Stimulated activated CD4-positive, alpha-beta T cell treated with anti-CD3 and anti-CD28 coated beads, TNF-alpha, amount 100 ng/mL, for 48 hours (primary cell): ENCODE data around the gene PRKG1.
"Not testable (repeated sequence)": the region's sequence is repeated elsewhere in the genome, so short reads cannot be mapped to it uniquely, and the experiment has no call there.

Experiments
- DNase-seq, 3 donors: peaks; one replicate each; pipeline ENCODE4 v3.0.0-alpha.2; 2020; ENCODE audit warnings: low read depth in 3 of 3

The PRKG1 gene

DNA sequence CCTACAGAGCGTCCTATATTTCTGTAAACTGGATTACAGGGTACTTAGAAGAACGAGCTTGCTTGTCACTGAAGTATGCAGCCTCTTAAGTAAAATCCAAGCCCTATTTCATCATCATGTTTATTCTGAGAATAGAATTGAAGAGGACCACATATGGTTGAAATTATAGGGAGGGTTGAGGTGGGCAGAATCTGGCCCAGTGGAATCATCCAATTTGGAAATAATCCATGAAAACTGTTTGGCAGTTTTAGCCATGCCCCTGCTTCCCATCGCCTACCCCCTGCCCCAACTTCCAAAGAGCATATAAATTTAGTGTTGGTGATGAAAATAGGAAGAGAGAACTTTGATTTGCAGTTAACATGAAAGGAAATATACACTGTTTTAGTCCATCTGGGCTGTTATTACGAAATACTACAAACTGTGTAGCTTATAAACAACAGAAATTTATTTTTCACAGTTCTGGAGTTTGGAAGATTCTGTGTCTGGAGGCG, 150.4 kb downstream of the PRKG1 start:
- no peak for DNase-seq

GRCh38 chr10:51227897-51228713, 153.8 kb downstream of the PRKG1 start:
- DNase-seq = no peak

DNA sequence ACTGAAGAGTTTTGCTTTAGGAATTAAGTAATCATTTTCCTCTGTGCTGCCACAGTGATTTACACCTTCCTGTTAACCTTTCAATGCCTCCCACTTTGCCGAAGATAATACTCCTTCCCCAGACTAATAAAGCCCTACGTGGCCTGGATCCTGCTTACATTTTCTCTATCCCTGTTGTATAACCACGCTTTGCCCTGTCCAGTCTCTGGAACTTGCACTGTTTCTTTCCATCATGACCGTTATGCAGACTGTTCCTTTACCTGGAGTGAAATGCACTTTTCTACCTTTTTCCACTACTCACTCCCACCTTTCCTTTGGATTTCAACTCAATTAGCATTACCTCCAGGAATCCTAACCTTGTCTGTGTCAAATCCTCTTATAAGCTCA, 154.4 kb downstream of the PRKG1 start:
- no peak for DNase-seq

DNA sequence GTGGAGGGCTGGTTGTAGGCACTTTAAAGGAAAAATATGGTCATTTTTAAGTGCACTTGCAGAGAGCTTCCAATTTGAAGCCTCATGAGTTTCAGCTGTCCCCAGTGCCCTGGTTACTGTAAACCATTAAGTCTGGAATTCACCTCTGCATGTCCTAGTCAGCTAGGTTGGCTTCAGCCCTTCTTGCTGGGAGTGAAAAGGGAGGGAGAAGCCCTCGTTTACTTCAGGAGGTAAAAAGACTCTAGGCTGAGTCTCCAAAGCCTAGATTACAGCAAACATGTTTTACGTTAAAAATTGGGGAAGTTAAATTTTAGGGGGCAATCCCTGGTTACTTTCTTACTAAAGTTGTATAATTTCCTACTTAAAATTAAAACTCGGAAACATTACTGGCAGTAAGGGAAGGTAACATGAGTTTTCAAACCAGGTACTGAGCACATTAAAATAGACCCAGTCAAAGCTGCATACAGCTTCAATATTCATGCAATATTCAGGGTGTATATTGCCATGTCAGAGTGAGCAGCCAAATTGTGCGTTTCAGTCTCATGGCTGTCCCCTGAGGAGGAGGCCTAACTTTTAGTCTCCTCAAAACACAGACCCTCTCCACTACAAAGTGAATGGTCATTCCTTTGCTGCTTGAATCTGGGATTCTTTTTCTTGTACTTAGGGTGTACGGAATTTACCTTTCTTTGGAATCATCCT, 156.7 kb downstream of the PRKG1 start:
- no peak for DNase-seq

DNA sequence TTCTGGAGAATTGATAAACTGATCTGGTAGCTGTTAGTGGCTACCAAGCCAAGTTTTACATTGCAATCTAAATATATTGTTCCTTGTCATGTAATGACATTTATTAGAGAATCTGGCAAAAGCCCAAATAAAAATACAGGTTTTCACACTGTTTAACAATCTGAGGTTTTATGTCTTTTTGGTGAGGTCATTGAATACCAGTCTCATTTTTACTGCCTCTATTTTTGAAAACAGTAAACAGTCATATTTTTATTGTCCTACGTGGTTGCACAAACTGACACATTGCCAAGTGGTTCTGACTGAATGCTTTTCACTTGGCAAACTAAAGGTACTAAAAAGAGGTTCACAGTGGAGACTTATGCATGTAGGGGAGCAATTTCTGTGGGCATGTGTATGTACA, 157.5 kb downstream of the PRKG1 start:
- no peak for DNase-seq

GRCh38 chr10:51233337-51234100, 159.2 kb downstream of the PRKG1 start:
- DNase-seq = no peak

DNA sequence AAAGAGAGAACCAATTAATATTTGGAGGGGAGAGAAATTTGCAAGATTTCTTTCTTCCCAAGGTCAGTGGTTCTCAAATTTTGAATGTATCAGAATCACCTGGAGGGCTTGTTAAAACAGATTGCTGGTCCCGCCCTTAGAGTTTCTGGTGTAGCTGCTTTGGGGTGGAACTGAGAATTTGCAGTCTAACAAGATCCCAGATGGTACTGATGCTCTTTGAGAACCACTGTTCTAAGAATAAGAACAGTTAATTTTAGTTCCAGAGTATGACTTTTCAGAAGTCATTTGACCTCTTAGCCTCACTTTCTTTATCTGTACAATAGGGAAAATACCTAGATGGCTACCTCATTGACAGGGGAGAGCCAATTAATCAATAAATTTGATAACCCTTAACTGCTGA, 161.6 kb downstream of the PRKG1 start:
- DNase-seq = no peak

DNA sequence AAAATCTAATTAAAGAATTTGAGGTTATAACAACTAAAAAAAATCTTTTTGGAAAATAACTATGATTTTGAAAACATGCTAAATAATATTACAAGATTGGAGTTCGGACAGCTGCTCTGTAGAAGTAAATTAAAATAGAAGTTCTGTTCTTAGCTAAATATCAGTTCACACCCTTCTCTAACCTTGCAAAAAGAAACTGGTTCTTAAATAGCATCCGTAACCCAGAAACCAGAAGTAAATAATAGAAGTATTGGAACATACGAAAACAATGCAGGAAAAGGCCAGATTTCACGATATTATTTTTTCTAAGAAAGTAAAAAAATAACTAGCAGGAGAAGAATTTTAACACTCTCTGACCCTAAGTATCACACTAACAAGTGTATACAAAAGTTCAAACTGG, 164.7 kb downstream of the PRKG1 start:
- DNase-seq = no peak

GRCh38 chr10:51241461-51241860, 167.2 kb downstream of the PRKG1 start:
- no peak for DNase-seq

GRCh38 chr10:51242393-51242792, 168.1 kb downstream of the PRKG1 start:
- DNase-seq = no peak

DNA sequence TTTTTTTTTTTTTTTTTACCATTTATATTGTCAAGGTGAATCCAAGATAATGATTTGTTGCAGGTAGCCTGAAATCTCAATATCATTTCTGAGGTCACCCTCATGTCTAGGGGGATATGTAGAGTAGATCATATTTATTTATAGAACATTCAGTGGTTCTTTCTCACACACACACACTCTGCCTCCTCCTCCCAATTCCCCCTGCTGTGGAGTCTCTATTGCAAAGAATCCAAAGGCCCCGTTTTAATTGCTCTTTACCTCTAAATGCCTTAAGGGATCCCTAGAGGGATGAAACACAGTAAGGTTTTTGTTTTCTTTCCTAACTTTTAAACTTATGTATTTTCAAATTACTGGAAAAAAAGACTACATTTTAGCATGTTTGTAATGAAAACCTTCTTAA, 170.0 kb downstream of the PRKG1 start:
- no peak for DNase-seq

DNA sequence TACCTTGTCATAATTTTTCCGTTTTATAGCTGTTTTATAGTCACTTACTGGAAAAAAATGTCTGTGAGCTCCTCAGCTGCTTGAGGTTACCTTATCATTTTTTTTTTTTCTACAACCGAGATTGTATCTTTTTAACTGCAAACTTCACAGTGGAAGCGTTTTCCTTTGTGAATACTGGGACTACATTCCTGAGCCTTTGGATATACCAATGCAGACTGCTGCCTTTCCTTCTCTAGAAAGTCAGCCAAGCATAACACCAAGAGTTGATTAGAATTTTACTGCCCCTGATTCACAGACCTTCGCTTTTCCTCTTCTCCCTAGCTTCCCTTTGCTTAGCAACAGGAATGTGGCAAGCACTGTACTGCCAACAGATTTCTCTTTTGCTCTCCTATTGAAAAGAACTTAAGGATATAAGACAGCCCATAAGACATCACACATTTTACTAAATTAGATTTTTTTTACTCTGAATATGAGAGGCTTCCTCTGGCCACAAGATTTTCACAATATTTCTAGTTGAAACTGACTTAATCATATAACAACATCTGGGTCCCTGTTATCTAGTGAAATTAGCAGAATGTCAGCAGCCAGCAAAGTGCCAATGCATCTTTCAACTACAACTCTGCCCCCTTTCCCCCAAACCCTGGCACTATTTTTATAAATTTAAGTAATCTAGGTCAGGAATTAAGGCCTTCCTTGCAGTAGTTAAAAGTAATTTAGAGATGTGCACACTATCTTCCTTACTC, 170.6 kb downstream of the PRKG1 start:
- no peak for DNase-seq

DNA sequence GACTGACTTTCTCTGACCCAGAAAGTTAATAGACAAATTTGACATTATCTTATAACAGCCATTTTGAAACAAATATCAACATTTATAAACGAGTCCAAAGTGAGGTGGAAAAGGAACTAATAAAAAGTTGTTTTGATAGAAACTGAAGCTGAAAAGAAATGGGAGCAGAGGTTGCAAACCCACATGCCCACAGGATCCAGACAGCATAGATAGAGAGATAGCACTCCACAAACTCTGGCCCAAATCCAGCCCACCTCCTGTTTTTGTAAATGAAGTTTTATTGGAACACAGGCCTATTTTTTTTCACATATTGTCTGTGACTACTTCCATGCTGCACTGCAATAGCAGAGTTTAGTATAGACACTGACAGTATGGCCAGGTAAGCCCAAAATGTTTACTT, 171.9 kb downstream of the PRKG1 start:
- DNase-seq = no peak

DNA sequence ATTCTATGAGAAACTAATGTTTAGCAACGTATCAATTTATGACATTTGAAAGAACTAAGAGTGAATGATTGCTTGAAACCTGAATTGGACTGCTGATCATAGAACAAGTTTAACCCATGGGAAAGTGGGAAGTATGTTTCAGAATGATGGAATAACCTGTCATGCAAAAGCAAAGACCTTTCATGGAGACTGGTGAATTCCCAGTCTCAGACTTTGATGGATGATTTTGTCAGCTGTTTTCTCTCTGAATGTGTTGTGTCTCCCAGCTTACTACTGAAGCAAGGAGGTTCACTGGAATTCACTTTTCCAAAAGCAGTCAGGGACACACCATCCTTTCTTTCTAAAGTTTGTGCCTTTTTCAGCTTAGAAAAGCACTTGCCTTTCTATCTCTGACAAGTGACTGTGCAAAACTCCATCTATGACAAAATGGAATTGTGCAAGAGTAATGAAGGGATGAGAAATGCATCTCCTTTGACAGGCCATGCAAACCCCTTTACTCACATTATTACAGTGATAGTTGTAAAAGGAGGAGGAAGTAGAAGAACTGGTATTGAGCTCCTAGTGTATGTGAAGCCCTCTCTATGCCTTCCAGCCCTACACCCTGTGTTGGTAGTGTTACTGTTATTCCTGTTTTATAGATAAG, 176.1 kb downstream of the PRKG1 start:
- no peak for DNase-seq

DNA sequence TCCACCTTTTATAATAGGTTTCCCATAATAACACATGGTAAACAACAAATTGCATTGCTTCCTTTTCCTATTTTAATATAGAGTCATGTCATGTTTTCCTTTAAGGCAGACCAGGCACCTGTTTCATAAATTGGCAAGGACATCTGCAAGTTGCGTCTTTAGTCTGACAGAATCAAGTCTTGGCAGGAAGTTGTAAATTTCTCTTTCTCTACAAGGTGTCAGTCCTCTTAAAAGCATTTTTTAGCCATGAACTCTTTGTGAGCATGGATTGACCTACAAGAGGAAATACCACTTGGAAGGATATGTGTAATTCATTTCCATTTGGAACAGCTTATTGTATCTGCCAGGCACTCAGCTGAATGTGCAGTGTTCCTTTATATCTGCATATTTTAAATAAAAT, 176.8 kb downstream of the PRKG1 start:
- DNase-seq = no peak

- DNase-seq = no peak
These were observed 181.1 kb downstream of the PRKG1 start for GRCh38 chr10:51255381-51255780.

- DNase-seq = no peak
These were observed 183.4 kb downstream of the PRKG1 start for GRCh38 chr10:51257511-51258248.

- DNase-seq = no peak
These were observed 186.1 kb downstream of the PRKG1 start for GRCh38 chr10:51260376-51260775.

- DNase-seq = no peak
These were observed 192.2 kb downstream of the PRKG1 start for GRCh38 chr10:51266496-51266895.

DNA sequence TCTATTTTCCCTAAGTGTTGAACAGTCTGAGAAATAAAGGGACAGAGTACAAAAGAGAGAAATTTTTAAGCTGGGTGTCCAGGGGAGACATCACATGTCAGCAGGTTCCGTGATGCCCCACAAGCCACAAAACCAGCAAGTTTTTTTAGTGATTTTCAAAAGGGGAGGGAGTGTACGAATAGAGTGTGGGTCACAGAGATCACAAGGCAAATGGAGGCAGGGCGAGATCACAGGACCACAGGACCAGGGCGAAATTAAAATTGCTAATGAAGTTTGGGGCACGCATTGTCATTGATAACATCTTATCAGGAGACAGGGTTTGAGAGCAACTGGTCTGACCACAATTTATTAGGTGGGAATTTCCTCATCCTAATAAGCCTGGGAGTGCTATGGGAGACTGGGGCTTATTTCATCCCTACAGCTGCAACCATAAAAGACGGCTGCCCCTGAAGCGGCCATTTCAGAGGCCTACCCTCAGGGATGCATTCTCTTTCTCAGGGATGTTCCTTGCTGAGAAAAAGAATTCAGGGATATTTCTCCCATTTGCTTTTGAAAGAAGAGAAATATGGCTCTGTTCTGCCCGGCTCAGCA, 193.8 kb downstream of the PRKG1 start:
- DNase-seq = not testable (repeated sequence)
